NCI-H774 (cell line): ENCODE results near the gene TCEAL1.
"Not testable (repeated sequence)": the region's sequence is repeated elsewhere in the genome, so short reads cannot be mapped to it uniquely, and the experiment has no call there.

ENCODE experiments used
- DNase-seq: peaks from one replicate; lab custom pipeline; 2025; lab: John Stamatoyannopoulos, UW

TCEAL1 gene

DNA sequence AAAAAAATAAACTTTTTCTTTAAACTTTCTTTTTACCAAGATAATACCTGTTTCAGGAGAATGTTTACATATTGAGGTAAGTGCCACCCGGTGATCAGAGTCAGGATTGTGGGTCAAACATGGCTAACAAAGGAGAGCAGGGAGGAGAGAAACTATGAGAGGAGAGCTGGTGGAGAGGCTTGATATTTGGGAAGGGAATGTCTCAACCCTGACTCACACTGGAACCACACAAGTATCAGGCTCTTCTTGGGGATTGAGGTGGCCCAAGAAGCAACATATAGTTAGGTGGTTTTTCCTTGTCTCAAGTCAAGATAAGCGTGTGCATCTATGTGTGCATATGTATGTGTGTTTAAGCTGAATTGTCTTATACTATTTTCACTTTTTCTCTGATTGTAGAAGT is 6.7 kb downstream of the TCEAL1 start:
- DNase-seq: no peak

DNA sequence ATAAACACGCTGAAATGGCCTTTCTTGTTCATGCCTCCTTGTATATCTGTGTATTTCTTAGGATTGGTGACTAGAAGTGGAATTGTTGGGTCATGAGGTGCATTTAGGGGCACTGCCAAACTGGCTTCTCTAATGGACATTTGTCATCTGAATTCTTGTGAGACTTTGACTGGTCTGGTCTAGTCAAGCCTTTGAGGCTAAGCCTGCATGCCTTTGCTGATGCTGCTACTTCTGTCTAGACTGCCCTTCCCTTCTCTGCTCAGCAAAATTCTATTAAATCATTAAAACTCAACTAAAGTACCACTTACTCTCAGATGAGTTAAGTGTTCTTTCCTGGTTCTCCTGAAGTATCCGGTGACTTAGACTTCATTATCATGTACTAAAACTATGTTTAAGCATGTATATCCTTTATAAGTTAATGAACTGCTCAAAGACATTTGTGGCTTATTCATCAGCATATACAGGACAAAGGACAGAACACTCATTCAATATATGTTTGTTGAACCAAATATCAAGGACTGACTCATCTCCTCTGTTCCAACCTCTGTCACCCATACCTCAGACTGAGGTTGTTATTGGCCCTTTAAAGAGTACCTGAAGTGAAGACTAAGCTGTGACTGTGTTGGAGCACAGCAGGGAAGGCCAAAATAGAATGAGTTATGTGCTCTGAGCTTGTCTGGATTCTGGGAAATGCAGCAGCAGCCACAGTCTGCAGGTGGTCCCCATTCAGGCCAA is 9.0 kb downstream of the TCEAL1 start:
- no peak for DNase-seq

DNA sequence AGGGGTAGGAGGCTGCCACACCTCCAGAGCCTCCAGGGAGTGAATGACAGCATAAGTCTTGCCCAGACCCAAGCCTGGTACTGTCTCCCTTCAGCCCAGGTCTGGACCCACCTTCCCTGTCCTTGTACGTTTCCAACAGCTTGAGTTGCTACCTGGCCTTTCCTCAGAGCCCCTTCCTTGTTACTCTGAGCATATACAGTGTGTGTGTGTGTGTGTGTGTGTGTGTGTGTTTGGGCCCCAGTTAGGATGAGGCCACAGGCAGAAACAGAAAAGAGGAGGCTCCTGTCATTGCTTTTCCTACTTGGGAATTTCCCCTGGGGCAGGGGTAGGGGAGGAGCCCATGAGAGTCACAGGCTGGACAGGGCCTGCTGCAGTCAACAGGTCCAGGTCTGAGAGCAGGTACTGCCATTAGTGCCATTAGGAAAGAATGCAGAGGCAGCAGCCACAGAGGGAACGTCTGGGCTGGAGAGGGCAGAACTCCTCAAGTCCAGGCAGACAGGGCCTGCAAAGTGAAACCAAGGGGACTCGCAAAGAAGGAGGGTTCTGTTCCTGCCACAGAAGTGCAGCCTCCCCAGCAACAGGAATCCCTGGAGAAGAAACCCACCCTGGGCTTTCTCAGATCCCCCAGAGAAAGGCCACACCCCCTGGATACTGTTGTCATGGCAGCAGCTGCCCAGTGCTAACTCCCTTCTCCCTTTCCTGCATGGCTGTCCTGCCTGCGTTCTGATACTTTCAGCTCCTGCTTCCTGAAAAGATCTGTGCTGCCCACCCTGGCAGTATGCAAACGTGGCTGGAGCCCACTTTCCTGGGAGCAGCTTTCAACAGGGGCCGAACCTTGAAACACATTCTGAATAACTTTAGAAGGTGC is 9.9 kb downstream of the TCEAL1 start:
- not testable (repeated sequence) for DNase-seq

DNA sequence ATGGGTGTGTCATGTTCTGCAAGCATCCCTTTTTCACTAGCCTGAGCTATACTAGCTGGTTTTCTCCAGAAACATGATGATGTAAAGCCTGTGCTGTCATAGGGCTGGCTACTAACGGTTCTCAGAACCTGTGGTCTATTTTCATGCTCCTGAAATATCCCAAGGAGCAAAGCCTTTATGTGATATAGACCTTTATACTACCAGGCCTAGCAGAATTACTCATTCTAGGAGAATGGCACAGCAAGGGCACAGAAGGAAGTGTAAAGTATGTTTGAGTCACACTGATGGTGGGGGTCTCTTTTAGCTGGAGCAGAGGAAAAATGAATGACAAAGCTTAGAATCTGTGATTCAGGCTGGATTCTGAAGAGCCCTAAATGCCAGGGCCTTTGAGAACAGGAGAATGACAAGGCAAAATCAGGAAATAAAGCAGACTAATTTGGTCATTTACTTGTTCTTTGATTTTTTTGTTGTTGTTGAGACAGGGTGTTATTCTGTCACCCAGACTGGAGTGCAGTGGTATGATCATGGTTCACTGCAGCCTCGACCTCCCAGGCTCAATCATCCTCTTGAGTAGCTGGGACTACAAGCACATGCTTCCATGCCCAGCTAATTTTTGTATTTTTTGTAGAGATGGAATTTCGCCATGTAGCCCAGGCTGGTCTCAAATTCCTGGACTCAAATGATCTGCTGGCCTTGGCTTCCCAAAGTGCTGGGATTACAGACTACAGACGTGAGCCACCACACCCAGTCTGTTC is 11.8 kb downstream of the TCEAL1 start:
- no peak for DNase-seq

DNA sequence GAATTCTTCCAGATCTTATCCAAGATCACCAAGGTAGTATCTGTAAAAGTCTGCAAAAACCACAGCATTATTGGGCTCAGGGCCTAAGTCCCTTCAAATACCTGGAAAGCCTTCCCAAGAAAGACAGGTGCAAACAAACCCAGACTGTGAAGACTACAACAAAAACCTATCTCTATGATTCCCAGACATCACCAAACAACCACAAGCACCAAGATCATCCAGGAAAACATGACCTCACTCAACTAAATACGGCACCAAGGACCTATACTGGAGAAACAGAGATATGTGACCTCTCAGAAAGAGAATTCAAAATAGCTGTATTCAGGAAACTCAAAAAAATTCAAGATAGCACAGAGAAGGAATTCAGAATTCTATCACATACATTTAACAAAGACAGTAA is 15.3 kb downstream of the TCEAL1 start:
- no peak for DNase-seq

DNA sequence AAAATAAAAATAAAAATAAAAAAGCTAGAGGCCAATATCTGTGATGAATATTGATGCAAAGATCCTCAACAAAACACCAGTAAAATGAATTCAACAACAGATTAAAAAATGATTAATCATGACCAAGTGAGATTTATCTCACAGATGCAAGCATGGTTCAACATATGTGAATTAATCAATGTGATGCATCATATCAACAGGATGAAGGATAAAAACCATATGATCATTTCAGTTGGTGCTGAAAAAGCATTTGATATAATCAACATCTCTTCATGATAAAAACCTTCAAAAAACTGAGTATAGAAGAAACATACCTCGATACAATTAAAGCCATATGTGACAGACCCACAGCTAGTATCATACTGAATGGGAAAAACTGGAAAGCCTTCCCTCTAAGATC is 18.9 kb downstream of the TCEAL1 start:
- no peak for DNase-seq

DNA sequence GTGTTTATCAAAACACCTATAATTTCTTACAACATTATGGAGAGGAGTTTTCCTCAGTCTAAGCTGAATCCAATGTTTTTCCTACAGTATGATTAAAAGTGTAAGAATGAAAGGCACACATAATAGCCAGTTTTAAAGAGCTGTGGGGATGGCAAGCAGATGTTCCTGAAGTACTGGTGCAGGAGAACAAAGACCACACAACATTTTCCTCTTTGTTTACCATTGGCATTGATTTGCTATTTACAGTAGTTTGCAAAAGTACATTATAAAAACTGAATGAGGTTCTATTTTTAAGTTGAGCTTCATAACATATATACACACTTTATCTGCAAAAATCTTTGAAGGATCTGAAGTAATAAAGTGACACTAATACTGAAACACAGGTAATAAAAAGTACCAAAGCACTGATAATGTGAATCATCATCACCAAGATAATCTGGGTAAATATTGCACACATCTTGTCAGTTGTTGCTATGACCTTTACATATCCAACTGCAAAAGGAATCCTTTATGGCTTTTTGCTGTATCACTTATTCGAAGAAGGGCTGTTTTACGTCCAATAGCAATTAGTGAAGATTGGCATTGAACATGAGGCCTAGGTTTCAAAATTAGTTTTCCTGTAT is 22.5 kb downstream of the TCEAL1 start:
- no peak for DNase-seq

DNA sequence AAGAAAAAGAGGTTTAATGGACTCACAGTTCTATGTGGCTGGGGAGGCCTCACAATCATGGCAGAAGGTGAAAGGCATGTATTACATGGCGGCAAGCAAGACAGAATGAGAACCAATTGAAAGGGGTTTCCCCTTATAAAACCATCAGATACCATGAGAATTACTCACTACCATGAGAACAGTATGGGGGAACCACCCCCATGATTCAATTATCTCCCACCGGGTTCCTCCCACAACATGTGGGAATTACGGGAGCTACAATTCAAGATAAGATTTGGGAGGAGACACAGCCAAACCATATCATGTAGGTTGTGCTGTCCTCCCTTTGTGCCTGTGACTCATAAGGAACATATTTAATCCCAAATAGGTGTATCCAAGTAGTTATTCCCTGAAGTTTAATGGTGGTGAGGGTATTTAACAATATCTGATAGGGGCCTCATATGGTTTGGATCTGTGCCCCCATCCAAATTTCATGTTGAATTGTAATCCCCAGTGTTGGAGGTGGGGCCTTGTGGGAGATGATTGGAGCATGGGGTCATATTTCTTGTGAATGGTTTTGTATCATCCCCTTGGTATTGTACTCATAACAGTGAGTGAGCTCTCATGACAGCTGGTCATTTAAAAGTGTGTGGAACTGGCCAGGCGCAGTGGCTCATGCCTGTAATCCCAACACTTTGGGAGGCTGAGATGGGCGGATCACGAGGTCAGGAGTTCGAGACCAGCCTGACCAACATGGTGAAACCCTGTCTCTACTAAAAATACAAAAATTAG is 26.6 kb downstream of the TCEAL1 start:
- DNase-seq: not testable (repeated sequence)

DNA sequence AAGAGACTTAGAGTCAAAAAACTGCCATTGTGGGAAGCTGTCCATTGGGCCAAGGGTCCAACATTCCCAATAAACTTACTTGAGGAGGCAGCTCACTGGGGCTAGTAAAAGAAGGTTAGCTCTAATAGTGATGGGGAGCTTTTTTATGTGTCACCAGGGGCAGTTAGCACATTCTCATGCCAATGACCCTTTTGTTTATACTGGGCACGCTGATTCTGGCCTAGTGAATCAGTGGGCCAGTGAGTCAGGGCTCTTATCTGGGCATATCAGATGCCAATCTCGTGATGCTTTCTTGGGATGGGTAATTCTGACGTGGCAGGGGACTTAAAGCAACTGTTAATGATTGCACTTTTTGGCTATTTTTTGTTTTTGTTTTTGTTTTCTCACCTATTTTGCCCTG is 27.8 kb downstream of the TCEAL1 start:
- DNase-seq: no peak

DNA sequence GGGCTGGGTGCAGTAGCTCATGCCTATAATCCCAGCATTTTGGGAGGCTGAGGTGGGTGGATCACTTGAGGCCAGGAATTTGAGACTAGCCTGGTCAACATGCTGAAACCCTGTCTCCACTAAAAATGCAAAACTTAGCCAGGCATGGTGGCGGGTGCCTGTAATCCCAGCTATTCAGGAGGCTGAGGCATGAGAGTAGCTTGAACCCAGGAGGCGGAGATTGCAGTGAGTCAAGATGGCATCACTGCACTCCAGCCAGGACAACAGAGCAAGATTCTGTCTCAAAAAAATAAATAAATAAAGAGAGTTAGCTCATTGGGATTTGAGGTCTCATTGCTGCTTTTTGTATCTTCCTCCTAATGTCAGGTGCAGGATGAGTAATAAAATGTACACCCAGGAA is 28.3 kb downstream of the TCEAL1 start:
- DNase-seq: not testable (repeated sequence)

DNA sequence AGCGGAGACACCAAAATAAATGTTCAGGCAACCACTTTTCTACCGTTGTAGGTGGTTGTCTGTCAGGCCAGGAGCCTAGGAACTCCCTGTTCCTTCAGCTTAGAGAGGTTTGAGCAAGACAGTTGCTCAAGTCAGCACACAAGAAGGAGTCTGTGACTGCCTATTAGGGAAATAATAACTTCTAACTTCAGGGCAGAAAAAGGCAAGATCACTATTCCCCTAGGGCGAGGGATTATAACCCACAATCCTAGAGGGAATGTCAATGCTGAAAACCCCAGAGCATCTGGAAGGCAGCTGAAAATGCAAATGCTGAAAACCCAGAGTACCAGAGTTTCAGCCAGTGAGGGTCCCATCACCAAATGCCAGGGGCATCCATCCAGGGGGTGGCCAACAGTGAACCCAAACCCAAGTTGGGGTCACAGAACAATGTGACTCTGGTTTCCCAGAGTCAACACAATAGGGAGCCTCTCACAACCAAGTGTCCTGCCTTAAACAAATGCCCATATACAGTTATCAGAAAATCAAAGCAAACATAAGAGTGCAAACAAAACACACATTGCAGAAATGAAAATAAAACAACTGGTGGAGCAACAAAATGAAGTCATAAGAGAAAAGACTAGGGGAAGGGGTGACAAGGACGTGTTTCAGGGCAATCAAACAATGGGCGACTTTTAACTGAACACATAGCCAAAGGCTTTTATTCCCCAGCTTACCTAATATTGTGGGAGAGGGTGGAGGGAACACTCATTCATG is 30.1 kb downstream of the TCEAL1 start:
- DNase-seq: no peak

DNA sequence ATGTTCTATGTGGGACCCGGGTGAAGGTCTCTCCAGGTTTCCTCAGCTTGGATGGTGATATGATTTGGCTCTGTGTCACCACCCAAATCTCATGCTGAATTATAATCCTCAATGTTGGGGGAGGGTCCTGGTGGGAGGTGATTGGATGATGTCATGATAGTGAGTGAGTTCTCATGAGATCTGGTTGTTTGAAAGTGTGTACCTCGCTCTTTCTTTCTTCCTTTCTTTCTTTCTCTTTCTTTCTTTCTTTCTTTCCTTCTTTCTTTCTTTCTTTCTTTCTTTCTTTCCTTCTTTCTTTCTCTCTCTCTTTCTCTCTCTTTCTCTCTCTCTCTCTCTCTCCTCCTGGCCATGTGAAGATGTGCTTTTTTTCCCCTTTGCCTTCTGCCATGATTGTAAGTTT is 30.7 kb downstream of the TCEAL1 start:
- not testable (repeated sequence) for DNase-seq

DNA sequence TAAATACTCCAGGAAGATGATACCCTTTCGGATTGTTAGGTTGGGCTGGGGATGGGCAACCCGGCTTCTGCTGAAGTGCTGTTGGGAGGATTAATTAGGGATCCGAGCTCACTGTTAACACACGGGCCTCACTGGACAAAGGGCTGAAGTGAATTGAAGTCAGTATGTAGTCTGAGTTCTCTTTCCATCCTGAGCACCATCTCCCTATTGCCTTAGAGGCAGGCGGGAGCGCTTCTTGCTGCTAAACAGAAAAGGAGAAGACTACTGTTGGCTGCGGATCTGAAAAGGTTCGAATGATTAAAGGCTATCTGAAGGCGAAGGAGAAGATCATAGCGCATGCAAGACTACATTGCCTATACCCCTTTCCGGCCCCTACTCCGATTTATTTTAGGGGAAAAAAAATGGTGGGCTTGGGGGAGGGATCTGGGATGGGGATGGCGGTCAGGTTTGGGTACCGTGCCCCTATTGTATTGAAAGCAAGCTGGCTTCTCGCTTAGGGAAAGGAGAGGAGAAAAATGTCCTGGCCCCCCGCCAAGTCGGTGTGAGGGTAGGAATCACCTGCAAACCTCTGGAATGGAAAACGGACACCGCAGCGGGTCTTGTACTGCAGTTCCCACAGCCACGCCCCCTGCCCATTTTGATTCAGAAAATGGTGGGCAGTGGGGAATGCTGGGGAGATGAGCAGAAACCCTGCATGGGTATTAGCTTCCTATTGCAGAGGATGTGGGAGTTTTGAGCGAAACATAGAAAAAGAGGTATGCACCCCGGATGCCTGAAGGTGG is 35.4 kb downstream of the TCEAL1 start:
- no peak for DNase-seq

DNA sequence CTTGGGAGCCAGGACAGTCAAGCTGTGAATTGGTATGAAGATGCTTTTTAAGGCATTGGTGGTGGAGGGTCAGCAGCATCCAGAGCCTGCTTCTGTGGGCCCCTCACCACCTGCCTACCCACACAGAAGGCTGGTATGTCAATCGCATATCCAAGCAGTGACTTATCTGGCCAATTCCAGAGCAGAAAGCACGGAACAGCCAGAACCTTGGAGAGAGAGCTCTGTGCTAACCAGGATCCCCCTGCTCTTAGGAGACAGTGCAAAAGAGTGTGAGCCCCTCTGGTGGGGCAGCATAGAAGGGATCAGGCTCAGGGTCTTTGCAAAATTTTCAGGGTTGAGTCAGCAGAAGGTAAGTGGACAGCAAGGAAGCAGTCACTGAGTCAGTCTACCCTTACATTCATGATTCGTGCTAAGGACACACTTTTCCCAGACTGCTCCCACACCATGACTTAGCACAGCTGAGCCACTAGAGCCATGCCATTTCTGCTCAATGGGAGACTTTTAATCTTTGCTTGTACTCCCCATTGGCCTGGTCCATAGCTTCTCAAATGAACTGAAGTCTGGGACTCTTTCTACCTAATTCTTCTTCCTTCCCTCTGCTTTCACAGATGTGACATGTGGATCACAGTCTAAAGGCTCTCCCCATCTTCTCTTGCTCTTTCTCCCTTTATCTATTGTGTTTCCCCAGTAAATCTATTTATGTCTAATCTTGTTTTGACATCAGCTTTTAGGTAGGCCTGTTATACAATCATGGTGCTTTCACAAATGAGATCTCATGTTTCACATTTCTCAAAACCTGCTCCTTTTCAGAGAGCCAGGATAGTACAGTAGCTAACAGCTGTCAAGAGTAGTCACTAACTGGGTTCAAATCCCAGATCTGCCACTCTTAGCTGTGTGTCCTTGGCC is 37.7 kb downstream of the TCEAL1 start:
- DNase-seq: no peak

DNA sequence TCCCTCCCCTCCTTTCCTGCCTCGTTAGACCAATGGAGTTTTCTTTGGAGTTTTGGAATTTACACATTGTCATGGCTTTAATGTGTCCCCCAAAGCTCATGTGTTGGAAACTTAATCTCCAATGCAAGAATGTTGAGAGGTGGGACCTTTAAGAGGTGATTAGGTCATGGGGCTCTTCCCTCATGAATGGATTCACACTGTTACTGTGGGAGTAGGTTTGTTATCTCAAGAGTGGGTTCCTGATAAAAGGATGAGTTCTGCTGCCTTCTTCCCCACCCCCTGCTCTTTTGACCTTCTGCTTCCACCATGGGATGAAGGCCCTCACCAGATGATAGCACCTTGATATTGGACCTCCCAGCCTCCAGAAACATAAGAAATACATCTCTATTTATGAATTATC is 41.0 kb downstream of the TCEAL1 start:
- DNase-seq: no peak

DNA sequence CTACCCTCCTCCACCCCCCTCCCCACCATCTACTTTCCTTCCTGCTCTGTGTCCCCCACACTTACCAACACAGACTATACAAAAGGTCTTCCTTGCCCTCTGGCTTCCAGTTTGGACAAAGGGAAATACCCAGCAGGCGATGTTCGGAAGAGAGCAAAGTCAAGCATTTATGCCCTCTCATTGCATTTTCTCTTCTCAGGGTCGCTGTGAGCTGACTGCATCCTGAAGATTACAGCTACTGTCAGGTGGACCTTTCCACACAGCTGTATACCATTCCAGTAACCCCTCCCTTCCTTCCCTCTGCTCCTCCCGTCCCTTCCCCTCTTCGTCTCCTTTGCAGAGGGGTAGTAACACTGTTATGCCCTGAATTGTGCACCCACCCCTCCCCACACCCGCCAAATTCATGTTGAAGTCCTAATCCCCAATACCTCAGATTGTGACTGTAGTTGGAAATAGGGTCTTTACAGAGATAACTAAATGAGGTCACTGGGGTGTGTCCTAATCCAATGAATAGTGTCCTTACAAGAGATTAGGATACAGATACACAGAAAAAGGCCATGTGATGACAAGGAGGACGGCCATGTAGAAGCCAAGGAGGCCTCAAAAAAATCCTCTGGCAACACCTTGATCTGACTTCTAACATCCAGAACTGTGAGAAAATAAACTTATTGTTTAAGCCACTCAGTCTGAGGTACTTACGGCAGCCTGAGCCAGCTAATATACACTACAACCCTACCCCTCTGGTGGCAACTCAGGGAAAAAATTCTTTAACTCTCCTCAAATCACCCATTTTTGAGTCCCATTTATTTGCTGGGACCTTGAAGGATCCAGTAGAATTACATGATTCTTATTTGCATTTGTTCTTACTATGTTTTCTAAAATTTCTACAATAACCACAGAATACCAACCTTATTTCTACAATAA is 46.0 kb downstream of the TCEAL1 start:
- no peak for DNase-seq

DNA sequence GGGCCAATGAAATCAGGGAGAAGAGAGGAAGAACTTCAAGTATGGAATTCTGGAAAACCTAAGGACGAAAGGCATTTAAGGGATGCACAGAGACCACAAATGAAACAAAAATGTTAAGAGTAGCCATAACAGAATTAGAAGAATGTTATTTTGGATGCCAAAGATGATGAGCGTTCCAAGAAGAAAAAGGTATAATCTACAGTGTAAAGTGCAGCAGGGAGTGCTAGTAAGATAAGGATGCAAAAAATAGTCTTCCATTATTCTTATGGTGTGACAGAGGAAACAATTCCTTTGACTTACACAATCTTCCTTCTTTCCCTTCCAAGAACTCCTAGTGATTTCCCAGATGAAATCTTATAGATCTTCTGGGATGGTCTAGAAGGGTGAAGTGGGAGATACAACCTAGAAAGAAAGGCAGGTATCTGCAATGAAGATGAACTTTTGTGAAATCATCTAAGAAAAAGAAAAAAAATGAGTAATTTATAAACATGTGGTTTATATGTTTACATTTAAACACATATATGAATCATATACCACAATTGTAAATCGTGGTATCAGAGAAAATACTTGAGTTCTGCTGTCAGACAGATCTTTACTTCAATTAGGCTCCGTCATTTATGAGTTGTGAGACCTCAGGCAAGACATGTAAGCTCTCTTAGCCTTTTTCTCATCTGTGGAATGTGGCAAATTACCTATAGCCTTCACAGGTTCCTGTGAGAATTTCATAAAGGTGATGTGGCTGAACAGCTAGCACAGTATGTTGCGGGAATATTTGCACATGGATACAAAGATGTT is 49.6 kb downstream of the TCEAL1 start:
- no peak for DNase-seq
